HG02938 (cell line): Measurements from ENCODE around the gene ANTXRL.
"Not testable (repeated sequence)": the region's sequence is repeated elsewhere in the genome, so short reads cannot be mapped to it uniquely, and the experiment has no call there.

ENCODE experiments used
- ATAC-seq: cut with Tn5 transposase; IDR thresholded peaks from one replicate; pipeline ENCODE4 v1.9.1; 2021; ENCODE audit warnings: mild to moderate bottlenecking, moderate library complexity; ENCODE audit not compliant: unreplicated experiment

ANTXRL gene

DNA sequence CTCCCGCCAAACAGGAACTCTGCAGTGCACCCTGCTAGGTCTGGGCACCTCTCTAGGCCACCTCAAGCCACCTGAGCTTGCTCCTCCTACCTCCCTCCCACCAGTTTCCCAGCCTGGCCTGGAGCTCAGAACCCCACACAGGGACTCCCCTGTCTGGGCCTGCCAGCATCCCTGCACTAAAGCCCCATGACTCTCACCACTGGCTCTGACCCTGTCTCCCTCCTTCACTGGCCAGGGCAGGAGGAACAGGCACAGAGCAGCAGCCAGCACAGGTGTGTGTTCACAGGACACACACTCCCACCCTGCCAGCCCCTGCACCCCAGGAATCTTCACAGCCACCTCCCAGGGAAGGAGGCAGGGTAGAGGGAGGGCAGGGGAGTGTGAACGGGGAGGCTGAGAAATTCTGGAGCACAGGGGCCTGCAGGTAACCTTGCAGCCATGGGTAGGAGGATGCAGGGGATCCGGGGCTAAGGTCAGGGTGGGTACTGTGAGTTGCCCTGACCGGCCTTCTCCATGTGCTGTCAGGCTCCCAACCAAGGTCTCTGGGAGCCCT, 13.9 kb upstream of the ANTXRL start:
- no peak for ATAC-seq

GRCh38 chr10:46273506-46274477, 13.0 kb upstream of the ANTXRL start:
- ATAC-seq = no peak

DNA sequence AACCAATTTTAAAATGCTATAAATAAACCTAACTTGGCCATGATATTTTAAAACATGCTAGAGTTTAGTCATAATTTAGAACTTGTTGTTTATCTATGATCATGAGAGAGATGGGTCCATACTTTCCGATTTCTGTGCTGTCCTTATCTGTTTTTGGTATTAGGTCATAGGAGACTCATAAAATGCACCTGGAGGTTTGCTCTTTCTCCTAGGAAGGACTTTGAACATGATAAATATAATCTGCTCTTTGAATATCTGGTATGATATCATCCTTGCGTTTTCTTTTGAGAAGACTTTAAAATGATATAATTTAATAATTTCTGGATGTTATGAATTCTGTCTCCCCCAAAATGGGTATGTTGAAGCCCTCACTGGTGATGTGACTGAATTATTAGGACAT, 9.0 kb upstream of the ANTXRL start:
- no peak for ATAC-seq

- not testable (repeated sequence) for ATAC-seq
Observed at GRCh38 chr10:46282421-46282831, 4.4 kb upstream of the ANTXRL start.

DNA sequence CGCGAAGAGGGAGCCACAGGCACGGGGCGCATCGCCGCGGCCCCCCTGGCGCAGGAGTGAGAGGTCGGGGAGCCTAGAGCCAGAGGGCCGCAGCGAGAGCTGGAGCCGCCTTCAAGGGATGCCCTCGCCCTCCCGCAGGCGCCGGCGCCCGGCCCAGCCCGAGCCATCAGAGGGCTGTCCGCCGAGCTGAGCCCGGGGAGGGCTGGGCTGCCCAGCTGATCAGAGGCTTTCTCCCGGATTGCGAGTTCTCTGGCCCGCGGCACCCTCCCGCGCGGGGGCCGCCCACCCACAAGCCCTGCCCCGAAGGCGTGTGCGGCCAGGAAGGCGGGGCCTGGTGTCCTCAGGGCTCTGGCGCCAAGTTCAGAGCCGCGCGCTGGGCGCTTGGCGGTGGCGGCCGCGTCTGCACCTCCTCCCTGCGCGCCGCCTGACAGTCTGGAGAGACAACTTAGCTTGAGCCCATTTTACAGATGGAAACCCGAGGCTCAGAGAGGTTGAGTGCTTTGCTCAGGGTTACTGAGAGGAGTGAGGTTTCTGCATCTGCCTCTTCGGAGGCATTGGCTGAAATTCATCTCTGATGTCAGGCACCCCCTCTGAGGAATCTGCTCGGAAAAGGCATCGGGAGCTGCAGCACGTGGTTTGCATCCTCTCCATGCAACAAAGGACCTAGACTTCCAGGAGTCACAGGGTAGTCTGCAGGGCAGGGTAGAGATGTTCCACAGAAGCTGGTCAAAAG, 3.8 kb upstream of the ANTXRL start:
- ATAC-seq = no peak

GRCh38 chr10:46283580-46284285, 3.1 kb upstream of the ANTXRL start:
- no peak for ATAC-seq

- peak; percentile 83 for ATAC-seq
Observed at GRCh38 chr10:46284286-46285229, 2.2 kb upstream of the ANTXRL start.

GRCh38 chr10:46285300-46285699, 1.5 kb upstream of the ANTXRL start:
- ATAC-seq = no peak

GRCh38 chr10:46285966-46286620, 704 bp upstream of the ANTXRL start:
- ATAC-seq = no peak

GRCh38 chr10:46287846-46288477, 1.2 kb downstream of the ANTXRL start:
- no peak for ATAC-seq

GRCh38 chr10:46288601-46289206, 1.9 kb downstream of the ANTXRL start:
- ATAC-seq = no peak

DNA sequence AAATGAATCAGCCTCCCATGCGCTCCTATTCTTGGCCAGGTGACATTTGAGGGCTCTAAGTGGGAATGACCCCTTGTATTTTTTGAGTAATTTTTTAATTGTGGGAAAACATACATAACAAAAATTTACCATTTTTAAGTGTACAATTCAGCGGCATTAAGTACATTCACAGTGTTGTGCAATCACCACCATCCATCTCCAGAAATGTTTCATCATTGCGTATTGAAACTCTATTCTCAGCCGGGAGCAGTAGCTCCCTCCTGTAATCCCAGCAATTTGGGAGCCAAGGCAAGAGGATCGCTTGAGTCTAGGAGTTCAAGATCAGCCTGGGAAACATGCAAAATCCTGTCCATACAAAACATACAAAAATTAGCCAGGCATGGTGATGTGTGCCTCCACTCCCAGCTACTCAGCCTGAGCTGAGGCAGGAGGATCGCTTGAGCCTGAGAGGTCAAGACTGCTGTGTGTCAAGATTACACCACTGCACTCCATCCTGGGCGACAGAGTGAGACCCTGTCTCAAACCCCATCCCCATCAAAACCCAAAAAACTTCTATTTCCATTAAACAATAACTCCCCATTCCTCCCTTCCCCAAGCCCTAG, 2.5 kb downstream of the ANTXRL start:
- ATAC-seq = no peak

DNA sequence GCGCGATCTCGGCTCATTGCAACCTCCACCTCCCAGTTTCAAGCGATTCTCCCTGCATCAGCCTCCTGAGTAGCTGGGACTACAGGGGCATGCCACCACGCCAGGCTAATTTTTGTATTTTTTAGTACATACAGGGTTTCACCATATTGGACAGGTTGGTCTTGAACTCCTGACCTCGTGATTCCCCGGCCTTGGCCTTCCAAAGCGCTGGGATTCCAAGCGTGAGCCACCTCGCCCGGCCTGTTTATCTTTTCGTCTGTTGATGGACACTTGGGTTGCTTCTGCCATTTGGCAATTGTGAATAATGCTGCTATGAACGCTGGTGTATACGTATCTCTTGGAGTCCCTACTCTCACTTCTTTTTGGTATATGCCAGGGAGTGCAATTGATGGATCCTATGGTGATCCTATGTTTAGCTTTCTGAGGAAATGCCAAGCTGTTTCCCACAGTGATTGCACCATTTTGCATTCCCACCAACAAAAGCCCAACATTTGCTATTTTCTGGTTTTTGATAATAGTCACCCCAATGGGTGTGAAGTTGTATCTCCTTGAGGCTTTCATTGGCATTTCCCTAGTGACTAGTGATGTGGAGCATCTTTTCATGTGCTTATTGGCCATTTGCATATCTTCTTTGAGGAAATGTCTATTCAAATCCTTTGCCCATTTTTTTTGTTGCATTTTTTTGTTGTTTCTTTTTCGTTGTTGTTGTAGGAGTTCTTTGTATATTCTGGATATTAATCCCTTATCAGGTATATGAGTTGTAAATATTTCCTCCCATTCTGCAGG, 3.5 kb downstream of the ANTXRL start:
- no peak for ATAC-seq

DNA sequence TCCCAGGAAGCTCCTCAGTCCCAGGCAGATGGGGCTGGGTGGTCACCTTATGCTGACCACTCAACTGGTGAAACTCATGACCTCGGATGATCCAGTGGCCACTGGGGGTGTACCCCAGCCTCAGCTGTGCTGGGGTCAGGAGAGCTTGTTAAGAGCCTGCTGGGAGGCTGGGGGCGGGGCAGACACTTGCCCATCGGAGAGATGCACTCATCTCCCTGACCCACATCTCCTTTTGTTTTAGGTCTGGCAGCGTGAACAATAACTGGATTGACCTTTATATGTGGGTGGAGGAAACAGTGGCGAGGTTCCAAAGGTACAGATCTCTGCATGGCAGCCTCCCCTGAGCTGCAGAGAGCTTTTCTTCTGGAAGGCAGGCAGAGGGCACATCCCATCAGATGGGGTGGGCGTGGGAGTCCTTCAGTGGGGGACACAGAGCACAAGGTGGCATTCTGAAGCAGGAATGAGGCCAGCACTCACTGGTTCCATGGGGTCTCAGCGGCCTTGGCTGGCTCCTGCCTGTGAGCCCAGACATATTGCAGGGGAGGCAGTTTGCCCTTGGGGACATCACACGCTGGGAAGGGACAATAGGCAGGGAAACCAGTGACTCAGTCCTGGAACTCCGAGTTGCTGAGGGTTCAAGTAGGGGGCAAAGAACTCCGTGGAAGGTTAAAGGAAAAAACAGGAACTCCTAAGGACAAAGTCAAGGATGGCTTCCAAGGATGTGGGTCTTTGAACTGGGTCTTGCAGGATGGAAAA, 5.2 kb downstream of the ANTXRL start:
- no peak for ATAC-seq

GRCh38 chr10:46292573-46293023, 5.8 kb downstream of the ANTXRL start:
- ATAC-seq = no peak

DNA sequence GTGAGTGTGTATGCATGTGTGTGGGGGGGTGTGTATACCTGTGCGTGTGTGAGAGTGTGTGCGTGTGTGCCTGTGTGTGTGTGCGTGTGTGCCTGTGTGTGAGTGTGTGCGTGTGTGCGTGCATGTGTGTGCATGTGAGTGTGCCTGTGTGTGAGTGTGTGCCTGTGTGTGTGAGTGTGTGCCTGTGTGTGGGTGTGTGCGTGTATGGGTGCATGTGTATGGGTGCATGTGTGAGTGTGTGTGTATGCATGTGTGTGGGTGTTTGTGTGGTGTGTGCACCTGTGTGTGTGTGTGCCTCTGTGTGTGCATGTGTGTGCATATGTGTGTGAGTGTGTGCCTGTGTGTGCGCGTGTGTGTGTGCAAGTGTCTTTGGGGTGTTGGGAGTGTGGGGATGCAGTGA, 6.4 kb downstream of the ANTXRL start:
- no peak for ATAC-seq
